DND-41 (cell line): ENCODE results near the gene STK32B.

Experiments
- CTCF ChIP-seq: IDR thresholded peaks from 2 replicates; pipeline ENCODE4 v1.5.1; 2012; ENCODE audit warnings: borderline replicate concordance, low read length, moderate library complexity, mild to moderate bottlenecking; ENCODE audit not compliant: poor library complexity, severe bottlenecking; ENCODE audit errors: extremely low read depth
- EZH2 ChIP-seq: IDR thresholded peaks from 3 replicates; pipeline ENCODE4 v1.6.1; 2012; ENCODE audit warnings: borderline replicate concordance, low read depth, mild to moderate bottlenecking, moderate library complexity, low read length, inconsistent platforms; ENCODE audit not compliant: severe bottlenecking

- TF ChIP-seq CTCF (no peak), EZH2 (no peak)
These were observed 38.3 kb upstream of the STK32B start for GRCh38 chr4:5012958-5013357.
